Astrocyte of the hippocampus (primary cell): ENCODE data around the gene SLC22A17.
"Not testable (repeated sequence)": the region's sequence is repeated elsewhere in the genome, so short reads cannot be mapped to it uniquely, and the experiment has no call there.

Experiments
- DNase-seq: peaks from one replicate; pipeline ENCODE4 v3.0.0; 2011; ENCODE audit warnings: low read depth, low spot score

SLC22A17 gene

DNA sequence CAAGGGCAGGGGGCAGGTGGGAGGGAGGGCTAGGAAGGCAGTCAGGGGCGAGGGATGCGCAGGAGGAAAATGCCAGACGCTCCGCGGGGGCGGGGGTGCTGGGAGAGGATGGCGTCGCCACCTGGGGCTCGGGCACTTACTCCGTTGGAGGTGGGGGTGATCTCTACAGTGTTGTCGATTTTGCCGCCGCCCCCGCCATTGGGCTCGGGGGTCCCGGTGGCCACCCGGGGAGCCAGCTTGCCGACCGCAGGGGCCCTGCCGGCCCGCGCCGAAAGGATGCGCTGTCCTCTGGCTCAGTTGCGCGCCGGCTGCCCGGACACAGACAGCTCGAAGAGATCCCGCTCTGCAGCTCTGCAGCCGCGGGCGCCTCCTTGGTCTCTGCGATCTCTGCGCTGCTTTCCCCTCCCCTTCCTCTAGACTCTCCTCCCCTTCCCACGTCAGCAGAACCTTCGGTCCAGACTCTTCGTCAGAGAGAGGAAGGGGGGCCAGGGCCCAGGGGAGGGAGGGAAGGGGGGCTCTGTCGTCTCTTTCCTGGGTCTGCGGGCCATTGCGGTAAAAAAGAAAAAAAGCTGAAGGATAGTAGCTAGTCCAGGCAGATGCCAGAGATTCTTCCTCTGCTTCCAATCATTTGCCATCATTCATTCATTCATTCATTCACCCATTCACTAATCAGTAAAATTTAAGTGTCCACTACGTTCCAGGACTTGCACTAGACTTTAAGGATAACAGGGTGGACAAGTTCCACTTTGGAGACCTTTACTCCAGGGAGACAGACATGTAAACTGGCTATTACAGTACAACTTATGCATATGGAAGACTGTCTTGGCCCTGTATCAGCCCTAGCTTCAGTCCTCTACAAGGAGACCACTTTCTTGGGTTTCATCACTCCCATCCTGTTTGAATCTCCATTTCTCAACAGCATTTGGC, at the start of gene SLC22A17:
Gene SLC22A17, minus strand, starts transcription at position 382 of the 927 bp plus-strand sequence.
- DNase-seq: peak; percentile 96

DNA sequence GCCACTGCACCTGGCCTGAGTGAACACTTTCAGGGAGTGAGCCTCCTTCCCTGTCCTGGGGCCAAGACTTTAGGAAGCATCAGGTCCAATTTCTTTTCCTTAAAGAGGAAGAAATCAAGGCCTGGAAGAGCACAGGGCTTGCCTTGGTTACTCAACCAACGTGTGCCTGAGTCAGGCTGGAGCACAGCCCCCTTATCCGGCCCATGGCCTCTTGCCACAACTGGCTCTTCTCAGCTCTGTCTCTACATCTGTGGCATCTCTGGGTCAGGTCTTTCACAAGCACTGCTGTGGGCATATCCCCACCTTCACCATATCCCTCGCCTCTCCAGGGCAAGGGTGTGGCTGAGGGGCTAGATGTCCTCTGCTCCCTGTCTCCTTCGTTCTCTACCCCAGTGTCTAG, 48.6 kb upstream of the SLC22A17 start:
- DNase-seq: no peak

DNA sequence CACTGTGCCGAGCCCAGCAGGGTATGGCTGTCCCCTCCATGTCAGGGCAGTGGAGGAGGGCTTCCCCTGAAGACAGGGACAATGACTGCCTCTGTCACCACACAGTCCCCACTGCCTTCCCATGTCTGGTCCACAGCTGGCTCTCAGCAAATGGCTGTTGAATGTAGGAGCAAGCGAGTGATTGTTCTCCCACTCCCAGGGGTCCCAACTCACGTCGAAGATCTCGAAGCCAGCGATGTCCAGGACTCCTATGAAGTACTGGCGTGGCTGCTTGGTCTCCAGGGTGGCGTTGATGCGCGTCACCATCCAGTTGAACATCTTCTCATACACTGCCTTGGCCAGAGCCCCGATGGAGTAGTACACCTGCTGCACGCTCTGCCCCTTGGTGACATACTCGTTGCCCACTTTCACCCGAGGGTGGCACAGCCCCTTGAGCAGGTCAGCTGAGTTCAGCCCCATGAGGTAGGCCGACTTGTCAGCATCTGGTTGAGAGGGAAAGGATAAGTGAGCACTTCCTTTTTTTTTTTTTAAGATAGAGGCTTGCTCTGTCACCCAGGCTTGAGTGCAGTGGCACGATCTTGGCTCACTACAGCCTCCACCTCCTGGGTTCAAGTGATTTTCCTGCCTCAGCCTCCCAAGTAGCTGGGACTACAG, 47.9 kb upstream of the SLC22A17 start:
- DNase-seq: not testable (repeated sequence)

DNA sequence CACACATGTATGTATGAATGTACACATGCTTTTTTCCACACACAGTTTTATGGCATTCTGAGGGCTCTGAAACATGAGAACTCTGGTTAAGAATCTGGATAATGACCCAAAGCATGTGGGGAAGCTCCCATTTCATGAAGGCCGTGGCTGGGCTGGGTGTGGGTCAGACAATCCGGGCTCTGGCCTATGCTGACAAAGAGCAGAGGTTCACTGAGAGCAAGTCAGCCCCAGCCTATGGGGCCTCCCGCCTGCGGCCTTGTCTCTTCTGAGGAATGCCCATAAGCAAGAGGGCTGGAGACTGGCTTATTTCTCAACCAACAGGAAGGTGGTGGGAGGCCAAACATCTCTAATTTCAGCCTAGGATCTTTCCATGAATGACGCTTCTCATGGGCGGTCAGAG, 46.9 kb upstream of the SLC22A17 start:
- no peak for DNase-seq

DNA sequence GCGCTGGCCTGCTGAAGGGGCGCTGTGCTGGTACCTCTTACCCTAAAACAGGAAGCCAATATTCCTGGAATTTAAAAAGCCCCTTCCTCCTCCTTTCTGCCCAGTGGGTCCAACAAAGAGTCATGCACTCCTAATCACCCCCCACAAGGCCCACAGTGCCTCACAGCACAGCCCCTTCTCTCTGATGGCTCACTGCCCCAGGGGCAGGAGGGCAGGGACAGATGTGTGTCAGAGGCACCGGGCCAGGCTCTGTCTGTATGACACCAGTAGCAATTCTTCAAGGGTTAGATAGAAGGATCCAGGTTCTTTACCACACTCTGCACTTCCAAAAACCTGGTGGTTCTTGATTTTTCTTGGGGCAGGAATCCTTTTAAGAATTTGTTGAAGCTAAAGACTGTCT, 46.4 kb upstream of the SLC22A17 start:
- no peak for DNase-seq

DNA sequence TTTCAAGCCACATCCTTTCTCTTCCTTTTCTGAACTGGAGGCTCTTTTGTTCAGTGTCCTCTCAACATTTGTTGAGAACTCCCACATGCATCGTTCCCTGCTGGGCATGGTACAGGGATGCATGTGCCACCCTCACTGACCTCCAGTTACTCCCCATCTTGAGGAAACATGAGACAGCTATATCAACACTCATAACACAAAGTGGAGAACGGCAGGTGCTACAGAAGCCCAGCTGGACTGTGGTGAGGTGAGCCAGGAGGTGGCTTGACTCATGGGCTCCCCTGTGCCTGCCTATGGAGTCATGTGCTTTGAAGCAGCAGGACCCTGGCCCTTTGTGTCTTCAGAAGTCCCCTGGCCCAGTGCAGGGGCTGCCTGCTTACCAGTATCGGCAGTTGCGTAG, 45.7 kb upstream of the SLC22A17 start:
- DNase-seq: no peak

DNA sequence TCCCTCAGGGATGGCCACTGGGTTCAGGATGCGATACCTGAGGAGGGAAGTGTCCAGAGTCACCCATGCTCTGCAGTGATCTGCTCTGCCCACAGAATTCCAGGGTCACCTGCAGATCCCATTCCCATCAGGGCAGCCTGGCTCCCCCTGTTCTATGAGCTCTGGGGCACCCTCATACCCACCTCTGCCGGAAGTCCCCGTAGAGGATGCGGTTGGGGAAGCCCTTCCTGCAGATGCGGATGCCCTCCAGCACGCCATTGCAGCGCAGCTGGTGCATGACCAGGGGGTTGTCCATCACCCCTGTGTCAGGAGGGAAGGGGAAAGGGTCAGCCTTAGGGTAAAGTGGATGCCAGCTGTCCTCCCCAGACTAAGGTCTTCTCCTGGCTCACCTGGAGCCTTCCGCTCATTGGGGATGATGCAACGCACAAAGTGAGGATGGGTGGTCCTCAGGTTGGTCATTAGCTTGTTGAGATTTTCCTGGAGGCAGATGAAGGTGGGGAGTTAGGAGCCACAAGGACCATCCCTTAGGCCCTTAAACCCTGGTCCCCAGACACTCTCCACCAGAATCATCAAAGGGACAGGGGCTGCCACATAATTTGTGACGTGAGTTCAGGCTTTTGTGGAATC, 44.2 kb upstream of the SLC22A17 start:
- DNase-seq: no peak

DNA sequence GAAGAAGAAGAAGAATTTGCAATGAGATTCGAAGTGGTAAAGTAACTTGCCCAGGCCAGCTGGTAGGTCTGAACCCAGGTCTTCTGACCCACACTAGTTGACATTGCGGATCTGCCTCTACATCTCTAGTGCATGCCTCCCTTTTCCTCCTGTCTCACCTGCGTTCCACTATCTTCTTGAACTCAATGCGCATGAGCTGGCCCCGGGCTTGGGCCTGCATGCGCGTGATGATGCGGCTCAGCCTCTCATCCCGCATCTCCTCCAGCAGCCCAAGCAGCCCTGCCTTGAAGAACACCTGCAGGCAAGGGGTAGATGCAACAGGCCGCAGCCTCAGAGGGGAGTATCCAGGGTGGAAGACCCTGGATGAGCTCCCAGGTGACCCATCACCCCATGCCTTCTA, 43.4 kb upstream of the SLC22A17 start:
- DNase-seq: no peak

DNA sequence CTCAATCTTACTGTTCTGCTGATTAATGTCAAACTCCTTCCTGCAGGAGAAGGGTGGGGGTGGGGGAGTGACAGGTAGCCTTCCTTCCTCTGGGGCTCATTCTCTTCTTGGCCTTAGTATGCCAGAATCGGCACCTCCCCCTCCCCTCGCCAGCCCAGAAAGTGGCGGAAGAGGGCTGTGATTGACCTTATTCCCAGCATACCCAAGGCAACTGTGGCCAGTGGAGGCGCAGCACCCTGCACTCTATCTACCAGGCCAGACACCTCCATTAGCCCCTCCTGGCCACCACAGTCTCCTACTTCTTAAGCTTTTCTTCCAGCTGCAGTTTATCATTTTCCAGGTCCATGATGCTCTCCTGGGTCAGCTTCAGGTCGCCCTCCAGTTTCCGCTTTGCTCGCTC, 39.9 kb upstream of the SLC22A17 start:
- no peak for DNase-seq

DNA sequence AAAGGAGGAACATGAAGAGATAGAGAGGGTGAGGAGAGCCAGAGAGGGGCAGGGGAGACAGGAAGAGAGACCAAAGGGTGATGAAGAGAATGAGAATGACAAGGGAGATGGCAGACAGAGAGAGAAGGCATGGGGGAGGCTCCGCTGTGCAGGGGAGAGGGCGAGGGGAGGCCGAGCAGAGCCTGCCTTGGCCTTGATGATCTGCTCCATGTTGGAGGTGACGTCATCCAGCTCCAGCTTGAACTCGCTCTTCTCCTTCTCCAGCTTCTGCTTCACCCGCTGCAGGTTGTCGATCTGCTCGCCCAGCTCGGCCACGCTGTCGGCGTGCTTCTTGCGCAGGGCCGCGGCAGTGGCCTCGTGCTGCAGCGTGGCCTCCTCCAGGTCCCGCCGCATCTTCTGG, 37.2 kb upstream of the SLC22A17 start:
- DNase-seq: not testable (repeated sequence)

DNA sequence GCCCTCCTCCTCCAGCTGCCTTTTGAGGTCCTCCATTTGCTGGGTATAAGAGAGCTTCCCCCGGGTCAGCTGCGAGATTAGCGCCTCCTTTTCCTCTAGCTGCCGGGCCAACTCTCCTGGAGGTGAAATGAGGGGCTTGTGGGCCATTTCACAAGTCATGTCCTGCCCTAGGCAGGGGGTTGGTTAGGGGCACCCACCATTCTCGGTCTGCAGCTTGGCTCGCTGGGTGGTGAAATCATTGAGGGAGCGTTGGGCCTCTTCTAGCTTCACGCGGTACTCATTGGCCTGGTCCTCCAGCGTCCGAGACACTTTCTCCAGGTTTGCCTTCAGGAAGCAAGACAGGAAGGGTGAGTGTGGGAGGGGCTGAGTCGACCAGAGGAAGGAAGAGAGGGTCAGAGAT, 36.7 kb upstream of the SLC22A17 start:
- DNase-seq: no peak

DNA sequence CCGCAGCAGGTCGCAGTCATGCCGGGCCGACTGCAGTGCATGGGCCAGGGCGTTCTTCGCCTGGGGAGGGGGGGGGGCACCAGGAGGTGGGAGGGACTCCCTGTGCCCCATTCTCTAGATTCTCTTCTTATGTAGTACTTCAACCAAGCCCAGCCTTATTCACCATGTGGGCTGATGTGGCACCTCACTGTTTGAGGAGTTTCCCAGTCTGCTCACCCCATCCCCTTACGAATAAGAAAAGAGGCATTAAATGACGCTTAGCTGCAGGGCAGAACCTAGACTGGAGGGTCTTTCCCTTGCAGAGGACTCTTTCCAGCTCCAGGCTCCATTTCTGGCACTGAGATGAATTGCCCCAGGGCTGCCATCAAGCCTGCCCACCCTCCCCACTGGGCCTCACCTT, 36.3 kb upstream of the SLC22A17 start:
- DNase-seq: no peak

DNA sequence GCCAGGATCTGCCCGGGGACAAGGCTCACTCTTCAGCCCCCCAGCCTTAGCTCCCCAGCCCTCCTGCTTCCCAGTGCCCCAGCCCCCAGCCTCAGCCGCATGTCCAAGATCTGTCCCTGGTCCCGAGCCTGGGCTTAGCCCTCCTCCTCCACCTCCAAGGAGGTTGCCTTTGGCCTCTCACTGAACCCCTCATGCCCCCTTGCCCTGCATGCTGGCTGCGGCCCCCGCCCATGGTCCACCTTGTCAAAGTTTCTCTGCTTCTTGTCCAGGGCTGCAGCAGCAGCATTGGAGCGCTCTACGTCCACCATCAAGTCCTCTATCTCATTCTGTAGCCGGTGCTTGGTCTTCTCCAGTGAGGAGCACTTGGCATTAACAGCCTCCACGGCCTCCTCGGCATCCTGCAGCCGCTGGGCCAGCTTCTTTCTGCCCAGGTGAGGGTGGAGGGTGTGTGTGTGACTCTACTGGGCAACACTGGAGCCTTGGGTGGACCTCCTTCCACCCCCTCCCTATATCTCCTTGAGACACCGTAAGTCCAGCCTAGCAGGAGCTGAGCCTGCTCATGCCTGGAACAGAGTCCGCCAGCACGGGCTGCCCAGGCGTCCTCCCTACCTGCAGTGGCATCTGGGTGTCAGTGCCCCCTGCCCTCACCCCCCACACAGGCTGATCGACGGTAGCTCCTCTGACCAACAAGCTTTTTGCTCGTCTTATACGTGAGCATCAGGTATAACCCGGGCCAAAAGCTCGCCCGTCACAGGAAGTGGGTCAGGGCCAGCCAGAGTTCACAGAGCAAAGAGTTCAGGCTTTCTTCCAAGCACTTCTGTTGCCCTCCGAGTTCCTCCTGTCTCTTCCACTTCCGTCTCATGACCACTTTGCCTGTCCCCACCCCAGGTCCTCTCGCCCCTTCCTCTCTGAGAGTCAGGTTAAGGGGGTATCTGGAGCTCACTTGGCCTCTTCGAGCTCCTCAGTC, 35.5 kb upstream of the SLC22A17 start:
- DNase-seq: no peak

DNA sequence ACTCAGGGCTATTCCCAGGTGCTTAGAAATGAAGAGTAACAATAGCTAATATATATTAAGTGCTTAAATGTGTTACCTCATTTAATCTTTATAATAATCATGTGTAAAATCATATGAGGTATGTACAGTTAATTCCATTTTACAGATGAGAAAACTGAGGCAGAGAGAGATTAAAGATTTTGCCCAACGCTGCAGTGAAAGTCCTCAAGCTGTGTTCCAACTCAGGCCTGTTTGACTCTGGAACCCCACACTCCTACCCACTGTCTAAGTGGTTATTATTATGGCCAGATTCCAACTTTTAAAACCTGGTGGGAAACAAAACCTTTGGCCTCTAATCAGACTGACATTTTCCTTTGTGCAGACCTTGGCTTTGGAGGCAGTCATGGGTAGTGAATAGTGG, 34.3 kb upstream of the SLC22A17 start:
- DNase-seq: no peak

DNA sequence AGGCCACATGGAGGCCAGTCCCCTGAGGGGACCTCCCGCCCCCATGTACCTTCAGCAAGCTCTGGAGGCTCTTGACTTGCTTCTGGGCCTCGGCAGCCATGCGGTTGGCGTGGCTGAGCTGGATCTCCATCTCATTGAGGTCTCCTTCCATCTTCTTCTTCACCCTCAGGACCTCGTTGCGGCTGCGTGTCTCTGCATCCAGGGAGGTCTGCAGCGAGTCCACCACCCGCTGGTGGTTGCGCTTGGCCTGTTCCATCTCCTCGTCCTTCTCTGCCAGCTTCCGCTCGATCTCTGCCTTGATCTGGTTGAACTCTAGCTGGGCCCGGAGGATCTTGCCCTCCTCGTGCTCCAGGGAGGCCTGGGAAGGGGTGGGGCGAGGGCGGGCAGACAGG, 33.6 kb upstream of the SLC22A17 start:
- not testable (repeated sequence) for DNase-seq

DNA sequence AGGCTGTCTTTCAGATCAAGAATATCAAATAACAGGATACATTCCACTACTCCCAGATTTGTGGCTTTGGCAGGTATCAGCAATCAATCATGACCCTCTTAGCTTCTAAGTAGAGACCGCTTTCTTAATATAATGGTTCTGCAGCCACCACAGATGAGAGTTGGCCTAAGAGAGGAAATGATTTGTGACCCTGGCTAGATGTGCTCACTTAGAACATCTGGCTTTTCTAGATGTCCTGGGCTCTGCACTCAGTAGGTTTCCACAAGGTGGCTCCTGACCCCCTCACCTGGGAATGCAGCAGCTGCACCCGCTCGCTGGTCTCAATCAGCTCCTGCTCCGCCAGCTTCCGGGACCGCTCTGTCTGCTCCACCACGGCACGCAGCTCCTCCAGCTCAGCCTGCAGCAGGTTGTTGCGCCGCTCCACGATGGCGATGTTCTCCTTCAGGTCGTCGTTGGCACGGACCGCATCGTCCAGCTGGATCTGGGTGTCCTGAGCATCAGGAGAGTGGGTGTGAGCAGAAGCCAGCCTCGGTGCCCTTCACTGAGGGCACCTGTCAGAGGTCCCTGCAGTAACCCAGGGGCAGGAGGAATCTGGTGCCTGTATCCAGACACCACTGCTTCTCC, 33.1 kb upstream of the SLC22A17 start:
- DNase-seq: no peak

DNA sequence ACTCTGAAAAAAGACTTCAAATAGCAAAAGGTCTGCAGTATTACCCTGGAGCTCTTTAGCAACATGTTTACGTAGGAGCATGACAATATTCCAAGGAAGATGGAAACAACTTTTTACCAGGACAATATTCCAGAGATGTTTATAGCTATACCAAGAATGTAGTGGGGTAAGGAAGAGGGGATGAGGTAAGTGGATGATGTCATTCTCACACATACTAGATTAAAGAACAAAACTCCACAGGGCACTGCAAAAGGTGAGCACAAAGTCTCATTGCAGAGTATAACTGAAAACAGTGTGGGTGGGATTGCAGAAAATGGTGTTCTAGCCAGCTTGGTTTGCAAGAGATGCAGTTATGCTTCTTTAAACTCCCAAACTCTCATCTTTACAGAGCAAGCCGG, 32.6 kb upstream of the SLC22A17 start:
- no peak for DNase-seq

DNA sequence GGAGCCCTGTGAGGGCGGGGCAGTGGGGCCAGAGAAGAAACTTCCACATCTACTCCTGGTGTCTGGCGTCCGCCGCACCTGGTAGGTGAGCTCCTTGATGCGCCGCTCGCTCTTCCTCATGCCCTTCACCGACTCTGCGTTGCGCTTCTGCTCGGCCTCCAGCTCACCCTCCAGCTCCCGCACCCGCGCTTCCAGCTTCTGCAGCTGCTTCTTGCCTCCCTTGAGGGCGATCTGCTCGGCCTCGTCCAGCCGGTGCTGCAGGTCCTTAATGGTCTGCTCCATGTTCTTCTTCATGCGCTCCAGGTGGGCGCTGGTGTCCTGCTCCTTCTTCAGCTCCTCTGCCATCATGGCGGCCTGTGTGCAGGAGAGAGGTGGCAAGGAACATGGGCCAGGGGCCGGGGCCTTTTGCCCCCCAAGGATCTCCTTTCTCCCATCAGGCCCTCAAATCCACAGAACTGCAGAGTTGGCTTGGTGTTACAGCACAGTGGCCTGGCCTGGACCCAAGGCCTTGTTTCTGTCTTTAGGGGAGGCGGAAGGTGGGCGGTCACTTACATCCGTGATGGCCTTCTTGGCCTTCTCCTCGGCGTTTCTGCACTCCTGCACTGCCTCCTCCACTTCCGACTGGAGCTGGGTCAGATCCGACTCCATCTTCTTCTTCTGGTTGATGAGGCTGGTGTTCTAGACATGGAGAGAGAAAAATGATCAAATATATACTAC, 31.8 kb upstream of the SLC22A17 start:
- DNase-seq: no peak

DNA sequence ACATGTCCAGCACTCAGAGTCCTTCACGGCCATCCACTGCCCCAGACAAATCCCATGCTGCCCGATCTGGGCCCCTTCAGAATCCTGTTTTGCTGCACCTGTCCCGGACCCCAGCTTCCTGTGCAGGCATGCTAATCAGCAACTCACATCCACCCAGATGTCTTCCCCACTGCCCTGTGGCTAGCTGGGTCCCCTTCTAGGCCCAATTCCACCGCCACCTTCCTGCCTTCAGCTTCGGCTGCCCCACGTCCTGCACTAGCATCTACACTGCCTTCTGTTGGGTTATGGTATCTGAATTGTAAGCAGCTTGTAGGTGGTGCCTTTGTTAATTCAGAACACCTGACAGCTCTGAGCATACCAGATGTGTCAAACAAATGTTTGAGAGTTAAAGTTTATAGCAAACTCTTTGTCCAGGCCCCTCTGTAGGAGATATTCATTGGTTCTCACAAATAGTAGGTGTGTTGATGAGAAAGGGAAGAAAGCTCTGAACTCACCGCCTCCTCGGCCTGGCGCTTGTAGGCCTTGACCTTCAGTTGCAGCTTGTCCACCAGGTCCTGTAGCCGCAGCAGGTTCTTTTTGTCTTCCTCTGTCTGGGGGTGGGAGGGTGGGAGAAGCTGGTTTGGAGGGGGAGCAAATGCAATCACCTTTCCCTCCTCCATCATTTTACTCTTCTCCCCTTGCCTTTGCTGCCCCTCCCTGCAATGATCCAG, 30.2 kb upstream of the SLC22A17 start:
- no peak for DNase-seq

DNA sequence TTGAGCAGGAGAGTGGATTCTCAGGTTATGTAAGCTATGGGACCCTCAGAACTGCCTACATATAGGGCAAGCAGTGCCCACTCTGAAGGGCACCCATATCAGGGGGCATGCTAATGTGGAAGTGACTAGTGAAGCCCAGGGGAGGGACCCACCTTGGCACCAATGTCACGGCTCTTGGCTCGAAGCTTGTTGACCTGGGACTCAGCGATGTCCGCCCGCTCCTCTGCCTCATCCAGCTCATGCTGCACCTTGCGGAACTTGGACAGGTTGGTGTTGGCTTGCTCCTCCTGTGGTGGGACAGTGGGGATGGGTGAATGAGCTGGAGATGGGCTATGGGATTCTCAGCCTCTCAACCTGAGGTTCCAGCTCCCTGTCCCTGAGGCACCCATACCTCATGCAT, 29.6 kb upstream of the SLC22A17 start:
- DNase-seq: no peak
